Astrocyte (in vitro differentiated cells and primary cell): ENCODE data around the gene GSE1. TPM values are rescaled to one million over a fixed set of nuclear protein-coding genes. Genes with fewer than 3 reads are reported as not detected.

ENCODE experiments used
- DNase-seq: peaks from one replicate; pipeline ENCODE4 v3.0.0-alpha.2; 2010; ENCODE audit warnings: low read depth
- FAIRE-seq: peaks from 2 replicates; lab custom pipeline; 2011; peaks lifted over from hg19 to GRCh38; lab: Jason Lieb, UNC
- H2AFZ ChIP-seq: 2 replicates; pipeline ENCODE4 v1.6.0; 2012; ENCODE audit warnings: low read depth, low read length, inconsistent platforms
- H3K27ac ChIP-seq: 2 replicates; pipeline ENCODE4 v1.5.1; 2011; ENCODE audit warnings: low read depth, low read length, inconsistent platforms
- H3K27me3 ChIP-seq: 2 replicates; pipeline ENCODE4 v1.6.0; 2011; ENCODE audit warnings: low read length, inconsistent platforms; ENCODE audit not compliant: insufficient read depth
- H3K36me3 ChIP-seq: 2 replicates; pipeline ENCODE4 v1.5.1; 2011; ENCODE audit warnings: low read length, inconsistent platforms; ENCODE audit not compliant: insufficient read depth
- H3K4me1 ChIP-seq: 2 replicates; pipeline ENCODE4 v1.5.1; 2011; ENCODE audit warnings: low read length, inconsistent platforms; ENCODE audit not compliant: insufficient read depth
- H3K4me2 ChIP-seq: 2 replicates; pipeline ENCODE4 v1.6.0; 2012; ENCODE audit warnings: low read length, inconsistent platforms
- H3K4me3 ChIP-seq: 2 replicates; pipeline ENCODE4 v1.5.1; 2011; ENCODE audit warnings: low read depth, mild to moderate bottlenecking, low read length, inconsistent platforms; ENCODE audit not compliant: insufficient read depth
- H3K79me2 ChIP-seq: 2 replicates; pipeline ENCODE4 v1.6.0; 2012; ENCODE audit warnings: mild to moderate bottlenecking, low read length, inconsistent platforms; ENCODE audit not compliant: insufficient read depth
- H3K9ac ChIP-seq: 2 replicates; pipeline ENCODE4 v1.6.0; 2012; ENCODE audit warnings: mild to moderate bottlenecking, low read length, inconsistent platforms
- H3K9me3 ChIP-seq: 2 replicates; pipeline ENCODE4 v1.5.1; 2012; ENCODE audit warnings: low read depth, mild to moderate bottlenecking, low read length, inconsistent platforms; ENCODE audit not compliant: insufficient read depth
- H4K20me1 ChIP-seq: 2 replicates; pipeline ENCODE4 v1.6.0; 2012; ENCODE audit warnings: low read length, inconsistent platforms; ENCODE audit not compliant: insufficient read depth
- H3K27ac Mint-ChIP-seq: one replicate; pipeline ENCODE4 v1.8.0; 2021; ENCODE audit warnings: mild to moderate bottlenecking, mixed read lengths; ENCODE audit not compliant: unreplicated experiment
- H3K27me3 Mint-ChIP-seq: one replicate; pipeline ENCODE4 v1.8.0; 2021; ENCODE audit warnings: low read depth, mixed read lengths; ENCODE audit not compliant: unreplicated experiment
- H3K36me3 Mint-ChIP-seq: one replicate; pipeline ENCODE4 v1.8.0; 2021; ENCODE audit warnings: low read depth, mixed read lengths; ENCODE audit not compliant: unreplicated experiment
- H3K4me1 Mint-ChIP-seq: one replicate; pipeline ENCODE4 v1.8.0; 2021; ENCODE audit warnings: low read depth, mixed read lengths; ENCODE audit not compliant: unreplicated experiment
- H3K4me3 Mint-ChIP-seq: one replicate; pipeline ENCODE4 v1.8.0; 2021; ENCODE audit warnings: mild to moderate bottlenecking, moderate library complexity, mixed read lengths; ENCODE audit not compliant: unreplicated experiment
- H3K9me3 Mint-ChIP-seq: one replicate; pipeline ENCODE4 v1.8.0; 2021; ENCODE audit warnings: mild to moderate bottlenecking, mixed read lengths; ENCODE audit not compliant: unreplicated experiment
- CTCF ChIP-seq: IDR thresholded peaks from 2 replicates; pipeline ENCODE4 v1.5.1; 2011; ENCODE audit warnings: low read depth, mild to moderate bottlenecking, inconsistent platforms, low read length, moderate library complexity; ENCODE audit not compliant: insufficient read depth
- EZH2 ChIP-seq: IDR thresholded peaks from 2 replicates; pipeline ENCODE4 v1.6.1; 2012; ENCODE audit warnings: mild to moderate bottlenecking, low read length, inconsistent platforms; ENCODE audit not compliant: insufficient read depth
- total RNA-seq: library from RNA; stranded (reverse); gene quantifications from 2 replicates; pipeline ENCODE4 v1.2.1, GENCODE V29; 2021

GSE1 gene
- total RNA-seq, 1 donor from 2014 or later, result 35.0 TPM

DNA sequence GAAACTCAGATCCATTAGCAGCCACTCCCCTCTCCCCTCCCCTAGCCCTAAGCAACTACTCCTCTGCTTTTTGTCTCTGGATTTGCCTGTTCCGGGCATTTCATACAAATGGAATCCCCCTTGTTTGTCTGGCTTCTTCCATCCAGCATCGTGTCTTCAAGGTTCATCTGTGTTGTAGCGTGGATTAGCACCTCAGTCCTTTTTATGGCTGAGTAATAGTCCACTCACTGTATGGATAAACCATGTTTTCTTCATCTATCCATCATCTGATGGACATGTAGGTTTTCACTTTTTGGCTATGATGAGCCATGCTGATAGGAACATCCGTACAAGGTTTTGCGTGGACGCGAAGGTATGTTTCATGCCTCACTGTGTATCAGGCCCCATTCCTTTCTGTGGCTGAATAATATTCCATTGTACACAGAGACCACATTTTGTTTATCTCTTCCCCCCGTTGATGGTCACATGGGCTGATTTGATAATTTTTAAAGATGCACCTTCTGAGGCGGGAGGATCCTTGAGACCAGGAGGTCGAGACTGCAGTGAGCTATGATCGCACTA lies 8.9 kb upstream of the GSE1 start:
- H3K36me3 ChIP-seq, result no peaks in the 10 kb centered on the region
- DNase-seq, result no peak

DNA sequence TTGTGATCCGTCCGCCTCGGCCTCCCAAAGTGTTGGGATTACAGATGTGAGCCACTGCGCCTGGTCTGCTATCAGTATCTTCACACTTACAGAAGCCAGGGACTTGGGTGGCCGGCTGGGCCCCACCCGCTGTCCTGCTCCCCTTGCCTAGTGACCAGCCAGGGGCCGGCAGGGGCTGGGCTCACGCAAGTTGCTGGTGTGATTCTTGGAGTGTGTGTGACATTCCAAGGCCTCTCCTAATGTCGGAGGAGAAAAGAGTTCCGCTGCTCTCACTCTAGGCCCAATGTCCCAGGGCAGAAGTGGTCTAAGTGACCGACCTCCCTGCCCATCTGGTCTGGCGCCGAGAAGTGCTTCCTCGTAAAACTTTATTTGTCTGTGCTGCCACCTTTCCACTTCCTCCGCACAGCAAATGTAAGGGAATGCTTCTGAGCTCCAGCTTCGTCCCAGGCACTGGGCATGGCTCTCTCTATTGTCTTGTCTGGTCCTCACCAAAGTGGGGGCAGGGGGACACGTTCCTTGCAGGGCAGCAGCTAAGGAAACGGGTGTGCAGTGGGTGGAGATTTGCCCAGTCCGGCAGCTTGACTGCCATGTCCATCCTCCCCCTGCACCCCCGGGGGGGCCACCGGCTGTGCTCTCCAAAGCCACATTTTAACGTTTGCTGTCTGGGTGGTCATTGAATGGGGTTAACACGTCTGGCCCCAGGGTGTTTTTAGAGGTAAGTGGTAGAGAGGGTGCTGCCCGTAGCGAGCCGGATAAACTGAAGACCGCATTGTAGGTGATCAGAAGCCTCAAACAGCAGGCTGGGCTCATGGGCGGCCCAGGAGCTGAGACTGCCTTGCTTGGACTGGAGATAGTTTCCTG lies 7.8 kb upstream of the GSE1 start:
- H3K4me3 ChIP-seq, result no peak overlapping the region
- no peak overlapping the region for H3K27ac Mint-ChIP-seq

More for the DNA sequence above, 8.9 kb upstream of the GSE1 start:
- Mint-ChIP-seq H3K4me1 (peaks cover 12% of the 10 kb centered on the region), H3K36me3 (peaks cover 3% of the 10 kb centered on the region), H3K4me3 (no peak overlapping the region), H3K27ac (no peak overlapping the region), H3K27me3 (peaks cover 39% of the 10 kb centered on the region), H3K9me3 (no peaks in the 10 kb centered on the region)
- peaks cover 5% of the 10 kb centered on the region for H3K27me3 ChIP-seq
- TF ChIP-seq CTCF, result no peak
- TF ChIP-seq EZH2, result no peak
- no peak overlapping the region for H3K4me2 ChIP-seq
- no peak overlapping the region for H2AFZ ChIP-seq
- no peak overlapping the region for H3K27ac ChIP-seq
- peaks cover 18% of the 10 kb centered on the region for H3K4me1 ChIP-seq
- H4K20me1 ChIP-seq, result peaks cover 94% of the 10 kb centered on the region
- no peak for FAIRE-seq
- H3K4me3 ChIP-seq, result no peak overlapping the region
- no peaks in the 10 kb centered on the region for H3K9me3 ChIP-seq
- no peak overlapping the region for H3K9ac ChIP-seq
- H3K79me2 ChIP-seq, result peaks cover 9% of the 10 kb centered on the region

More for the DNA sequence above, 7.8 kb upstream of the GSE1 start:
- H3K79me2 ChIP-seq, result peaks cover 9% of the 10 kb centered on the region
- H3K4me1 Mint-ChIP-seq, result peaks cover 12% of the 10 kb centered on the region
- peaks cover 20% of the 10 kb centered on the region for H3K4me1 ChIP-seq
- DNase-seq (no peak), FAIRE-seq (no peak)
- peaks cover 3% of the 10 kb centered on the region for H3K36me3 Mint-ChIP-seq
- H4K20me1 ChIP-seq, result peaks cover 94% of the 10 kb centered on the region
- H3K27me3 ChIP-seq, result peaks cover 2% of the 10 kb centered on the region
- peaks cover 36% of the 10 kb centered on the region for H3K27me3 Mint-ChIP-seq
- H2AFZ ChIP-seq, result no peak overlapping the region
- H3K9me3 ChIP-seq, result no peaks in the 10 kb centered on the region
- H3K9me3 Mint-ChIP-seq, result no peaks in the 10 kb centered on the region
- H3K27ac ChIP-seq, result no peak overlapping the region
- no peak overlapping the region for H3K9ac ChIP-seq
- TF ChIP-seq CTCF (no peak), EZH2 (no peak)
- no peaks in the 10 kb centered on the region for H3K36me3 ChIP-seq
- H3K4me3 Mint-ChIP-seq, result no peak overlapping the region
- H3K4me2 ChIP-seq, result no peak overlapping the region
